Right lobe of liver (tissue), 6 donors: ENCODE measurements around the gene PTRHD1. TPM values are rescaled to one million over a fixed set of nuclear protein-coding genes. Genes with fewer than 3 reads are reported as not detected.

ENCODE experiments used
- ATAC-seq, 4 donors: fragments of 200-7000 bp; cut with Tn5 transposase; one replicate each; pipeline ENCODE4 v1.9.1; 2020; ENCODE audit warnings: mild to moderate bottlenecking in 4 of 4, moderate library complexity in 4 of 4
- DNase-seq, 3 donors: peaks; one replicate each; pipeline ENCODE4 v3.0.0-alpha.2; 2020
- H3K27ac ChIP-seq, 3 donors: fragments of 200-600 bp; one replicate each; pipeline ENCODE4 v1.8.0; 2022
- H3K27me3 ChIP-seq, 2 donors: fragments of 200-600 bp; one replicate each; pipeline ENCODE4 v1.8.0; 2022
- H3K36me3 ChIP-seq, 4 donors: fragments of 200-600 bp; sonication (generic) in 1 of 4; one replicate each; pipeline versions ENCODE4 v1.5.1 to v1.8.0; 2017 to 2022; ENCODE audit warnings: control low read depth in 1 of 4
- H3K4me1 ChIP-seq, 4 donors: fragments of 200-600 bp; sonication (generic) in 1 of 4; one replicate each; pipeline versions ENCODE4 v1.5.1 to v1.8.0; 2017 to 2022; ENCODE audit warnings: control low read depth in 1 of 4
- H3K4me3 ChIP-seq, 3 donors: fragments of 200-600 bp; one replicate each; pipeline ENCODE4 v1.8.0; 2022
- H3K9me3 ChIP-seq, 4 donors: fragments of 200-600 bp; sonication (generic) in 1 of 4; one replicate each; pipeline versions ENCODE4 v1.5.1 to v1.8.0; 2017 to 2022; ENCODE audit warnings: control low read depth in 1 of 4
- CTCF ChIP-seq, 4 donors: fragments of 200-600 bp in 3 of 4; fragments of 450-650 bp in 1 of 4; IDR thresholded peaks; one replicate each; pipeline versions ENCODE4 v1.5.1 to v1.8.0; 2016 to 2022; ENCODE audit warnings: antibody characterized with exemption in 4 of 4, mild to moderate bottlenecking in 2 of 4
- POLR2A ChIP-seq: fragments of 450-650 bp; IDR thresholded peaks from one replicate; pipeline ENCODE4 v1.6.1; 2017; ENCODE audit warnings: antibody characterized with exemption, mild to moderate bottlenecking
- WGBS: methylation state at CpG from one replicate; pipeline ENCODE4 v1.1.6; 2018; ENCODE audit warnings: low coverage, low lambda C conversion rate; ENCODE audit not compliant: insufficient coverage; ENCODE audit errors: missing lambda C conversion rate; 5-methylcytosine and 5-hydroxymethylcytosine counted together
- intact Hi-C, 2 donors: fragments of 100-400 bp; cut with DNase I; formaldehyde crosslinking; loops; one replicate each; pipeline versions ENCODE4 v1.11.2 to v1.14.1; 2022
- total RNA-seq, 6 experiments: library from RNA; depleted of rRNA in 2 of 6; stranded (reverse); fragments of >200 nt in 2 of 6; fragmentation: NEBNext Ultra II Directional in 3 of 6; extraction: Animal tissue kit (Norgen Biotek cat#: 25700) in 3 of 6; gene quantifications; one replicate each; pipeline versions ENCODE4 v1.1.0 to v1.2.4, GENCODE V29; 2016 to 2023
- donor health status: DM: no; HTN: yes; CAD: no.
- donor health status: DM: no; HTN: no; CAD: no.
- donor health status: DM: no; HTN: no; CAD: no.
- donor health status: DM: no; HTN: yes; CAD: no.
- donor health status: DM: no; HTN: yes; CAD: no.

The PTRHD1 gene
- total RNA-seq, 6 experiments from 2014 or later = 10.1 to 16.4 (median 15.3) TPM

DNA sequence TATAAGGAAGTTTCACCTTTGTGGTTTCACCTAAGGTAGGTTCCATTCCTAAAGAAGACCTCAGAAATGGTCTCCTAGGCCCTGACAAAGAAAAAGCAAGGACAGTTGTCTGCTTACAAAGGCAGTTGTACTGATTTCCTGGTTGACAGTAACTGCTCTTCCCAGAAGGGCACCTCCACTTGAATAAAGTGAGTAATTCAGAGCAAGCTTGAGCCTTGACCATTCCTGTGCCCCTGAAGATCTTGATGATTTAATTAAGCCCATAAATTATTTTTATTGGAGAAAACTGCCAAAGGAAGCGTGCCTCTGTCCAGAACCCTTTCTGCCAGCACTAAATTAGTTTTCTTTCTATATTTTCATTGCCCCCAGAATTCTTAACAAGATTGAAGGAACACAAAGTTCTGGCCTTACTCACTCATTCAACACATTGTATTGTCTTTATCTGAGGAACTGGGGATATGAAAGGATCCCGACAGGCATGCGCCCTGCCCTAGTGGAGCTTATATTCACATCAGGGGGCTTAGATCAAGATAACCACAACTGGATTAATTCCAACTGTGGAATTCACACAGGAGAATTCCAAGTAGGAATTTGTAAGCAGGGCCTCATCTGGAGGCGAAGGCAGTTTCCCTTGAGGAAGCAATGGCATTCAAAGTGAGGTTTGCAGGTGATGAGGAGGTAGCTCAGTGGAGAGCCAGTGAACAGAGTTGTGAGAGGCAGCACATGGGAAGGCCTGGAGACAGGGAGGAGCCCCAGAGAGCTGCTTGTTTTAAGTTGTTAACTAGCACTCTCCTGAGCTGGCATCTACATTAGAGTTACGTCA lies 21.2 kb downstream of the PTRHD1 start:
- DNase-seq (no peak), ATAC-seq (no peak)
- no peak overlapping the region for H3K27ac ChIP-seq
- H3K27me3 ChIP-seq = no peaks in the 10 kb centered on the region
- no peaks in the 10 kb centered on the region for H3K4me1 ChIP-seq
- H3K36me3 ChIP-seq = peaks cover 0 to 11% (median 2%) of the 10 kb centered on the region in 4 donors
- TF ChIP-seq CTCF (IDR thresholded peaks at IDR 0.05) = no peak
- intact Hi-C loops = no loop called here
- H3K4me3 ChIP-seq = no peak overlapping the region
- 94% methylated on average over 4 of the region's 5 CpGs for WGBS
- H3K9me3 ChIP-seq = no peaks in the 10 kb centered on the region

DNA sequence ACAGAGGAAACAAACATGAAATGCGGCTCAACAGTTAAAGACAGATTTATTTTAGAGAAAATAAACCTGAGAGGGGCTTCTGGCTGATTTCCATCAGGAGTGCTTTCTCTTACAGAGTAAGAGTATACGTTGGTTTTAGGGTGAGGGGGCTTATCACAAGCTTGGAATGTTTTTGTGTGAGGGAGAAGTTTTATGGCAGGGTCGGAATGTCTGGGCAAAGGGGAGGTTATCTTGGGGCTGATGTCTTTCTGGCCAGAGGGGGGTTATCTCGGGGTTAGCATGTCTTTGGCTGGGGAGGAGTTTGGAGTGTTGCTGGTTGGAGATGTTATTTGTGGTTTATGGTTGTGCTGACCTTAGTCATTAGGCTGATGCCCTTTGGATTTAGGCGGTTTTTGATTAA lies 22.1 kb downstream of the PTRHD1 start:
- Histone ChIP-seq H3K4me3 (no peak overlapping the region), H3K27ac (no peak overlapping the region), H3K4me1 (no peaks in the 10 kb centered on the region), H3K9me3 (no peaks in the 10 kb centered on the region), H3K36me3 (peaks cover 0 to 11% (median 2%) of the 10 kb centered on the region in 4 donors), H3K27me3 (no peaks in the 10 kb centered on the region)
- ATAC-seq (no peak), DNase-seq (no peak)
- TF ChIP-seq POLR2A = no peak
- TF ChIP-seq CTCF (IDR thresholded peaks at IDR 0.05) = no peak
- WGBS = 70% methylated on average over 2 of the region's 5 CpGs
- intact Hi-C loops = no loop called here

DNA sequence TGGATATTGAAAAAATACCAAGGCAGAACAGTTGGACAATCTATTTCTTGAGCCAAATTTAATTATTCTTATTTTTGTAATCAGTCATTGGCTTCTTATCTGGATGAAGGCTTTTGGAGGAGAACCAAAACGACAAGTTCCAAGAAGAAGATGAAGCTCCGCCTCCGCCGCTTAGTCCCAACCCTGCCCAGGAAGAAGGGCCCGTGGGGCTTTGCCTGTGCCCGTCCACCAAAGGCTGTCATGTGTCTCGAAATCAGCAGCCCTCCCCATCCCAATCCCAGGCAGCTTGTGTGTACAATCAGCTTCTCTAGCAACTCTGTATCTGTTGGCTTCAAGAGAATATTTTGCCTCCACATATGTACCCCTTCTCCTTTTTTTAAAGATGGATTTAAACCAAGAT lies 24.6 kb downstream of the PTRHD1 start:
- ATAC-seq (no peak), DNase-seq (no peak)
- 92% methylated on average over 7 of the region's 7 CpGs for WGBS
- no peaks in the 10 kb centered on the region for H3K9me3 ChIP-seq
- intact Hi-C loops = no loop called here
- H3K27ac ChIP-seq = no peak overlapping the region
- no peak overlapping the region for H3K4me3 ChIP-seq
- no peaks in the 10 kb centered on the region for H3K27me3 ChIP-seq
- peaks cover 0 to 11% (median 2%) of the 10 kb centered on the region in 4 donors for H3K36me3 ChIP-seq
- no peak for TF ChIP-seq CTCF (IDR thresholded peaks at IDR 0.05)
- no peak for TF ChIP-seq POLR2A
- no peaks in the 10 kb centered on the region for H3K4me1 ChIP-seq

GRCh38 chr2:24768013-24768412 lies 25.2 kb downstream of the PTRHD1 start:
- 100% methylated on average over 5 of the region's 5 CpGs for WGBS
- H3K27me3 ChIP-seq = no peaks in the 10 kb centered on the region
- ATAC-seq (no peak), DNase-seq (no peak)
- no peaks in the 10 kb centered on the region for H3K9me3 ChIP-seq
- intact Hi-C loops = no loop called here
- no peak overlapping the region for H3K4me3 ChIP-seq
- H3K36me3 ChIP-seq = peaks cover 0 to 11% (median 2%) of the 10 kb centered on the region in 4 donors
- TF ChIP-seq POLR2A (no peak), CTCF (IDR thresholded peaks at IDR 0.05) (no peak)
- H3K4me1 ChIP-seq = no peaks in the 10 kb centered on the region
- no peak overlapping the region for H3K27ac ChIP-seq
